PC-3 (cell line): ENCODE data around the gene MYEOV. TPM values are rescaled to one million over a fixed set of nuclear protein-coding genes. Genes with fewer than 3 reads are reported as not detected.

Source experiments
- ATAC-seq: fragments of 200-7000 bp; cut with Tn5 transposase; 2 replicates; pipeline ENCODE4 v1.9.1; 2020; ENCODE audit warnings: mild to moderate bottlenecking, moderate library complexity
- BruUV-seq: library from RNA; stranded (reverse); fragments of 400-500 nt; replicated peaks from 2 replicates; lab custom pipeline; 2021; lab: Mats Ljungman, UMichigan
- CTCF ChIA-PET: fragments of 300-600 bp; sonication (Branson Sonifier 250); formaldehyde crosslinking; loops from one replicate; lab custom pipeline; 2022; ENCODE audit warnings: antibody characterized with exemption; lab: Charles Lee
- POLR2A ChIA-PET: fragments of 300-600 bp; sonication (Branson Sonifier 250); formaldehyde crosslinking; loops from one replicate; lab custom pipeline; 2022; ENCODE audit warnings: antibody characterized with exemption; ENCODE audit not compliant: unreplicated experiment; lab: Charles Lee
- DNase-seq: peaks from one replicate; pipeline ENCODE4 v3.0.0-alpha.2; 2015
- H2AFZ ChIP-seq: fragments of 300-600 bp; sonication (generic); 2 replicates; pipeline ENCODE4 v1.6.0; 2016; ENCODE audit warnings: antibody characterized with exemption, low read length
- H3F3A ChIP-seq: fragments of 300-600 bp; sonication (generic); one replicate; pipeline ENCODE4 v1.6.0; 2017; ENCODE audit warnings: antibody characterized with exemption, low read length, control low read depth, mild to moderate bottlenecking; ENCODE audit not compliant: unreplicated experiment
- H3K27ac ChIP-seq: fragments of 300-600 bp; sonication (generic); 2 replicates; pipeline ENCODE4 v1.5.1; 2016; ENCODE audit warnings: mild to moderate bottlenecking, low read length
- H3K27me3 ChIP-seq: fragments of 300-600 bp; sonication (generic); 2 replicates; pipeline ENCODE4 v1.6.1; 2016; ENCODE audit warnings: low read length, mixed read lengths
- H3K36me3 ChIP-seq: fragments of 300-600 bp; sonication (generic); 2 replicates; pipeline ENCODE4 v1.6.1; 2016; ENCODE audit warnings: low read depth, mixed run types, low read length, mixed read lengths
- H3K4me1 ChIP-seq: fragments of 300-600 bp; sonication (generic); 2 replicates; pipeline ENCODE4 v1.5.1; 2016; ENCODE audit warnings: low read length; ENCODE audit not compliant: insufficient read depth
- H3K4me2 ChIP-seq: fragments of 300-600 bp; sonication (generic); 2 replicates; pipeline ENCODE4 v1.6.0; 2016; ENCODE audit warnings: low read length
- H3K4me3 ChIP-seq: fragments of 300-600 bp; sonication (generic); 2 replicates; pipeline ENCODE4 v1.5.1; 2016; ENCODE audit warnings: mild to moderate bottlenecking, low read length, mixed read lengths
- H3K79me2 ChIP-seq: fragments of 300-600 bp; sonication (generic); 2 replicates; pipeline ENCODE4 v1.6.1; 2017; ENCODE audit warnings: low read length, mixed read lengths
- H3K9ac ChIP-seq: fragments of 300-600 bp; sonication (generic); 2 replicates; pipeline ENCODE4 v1.6.0; 2016; ENCODE audit warnings: mild to moderate bottlenecking, low read length
- H3K9me2 ChIP-seq: fragments of 300-600 bp; sonication (generic); replicated peaks from 2 replicates; pipeline ENCODE4 v1.6.1; 2016; ENCODE audit warnings: mixed run types, low read length, mixed read lengths
- H3K9me3 ChIP-seq: fragments of 300-600 bp; sonication (generic); 2 replicates; pipeline ENCODE4 v1.6.1; 2016; ENCODE audit warnings: low read length, mixed read lengths
- H4K20me1 ChIP-seq: fragments of 300-600 bp; sonication (generic); 2 replicates; pipeline ENCODE4 v1.6.1; 2016; ENCODE audit warnings: low read length, mixed read lengths
- CTCF ChIP-seq: fragments of 300-600 bp; sonication (generic); conservative IDR thresholded peaks from 2 replicates; pipeline ENCODE4 v1.5.1; 2017; ENCODE audit warnings: antibody characterized with exemption, low read depth, mild to moderate bottlenecking, low read length
- EZH2 ChIP-seq: fragments of 300-600 bp; sonication (generic); IDR thresholded peaks from one replicate; pipeline ENCODE4 v1.6.1; 2017; ENCODE audit warnings: antibody characterized with exemption, mild to moderate bottlenecking, low read length; ENCODE audit not compliant: unreplicated experiment
- EZH2phosphoT487 ChIP-seq: fragments of 300-600 bp; sonication (generic); IDR thresholded peaks from 2 replicates; pipeline ENCODE4 v1.6.1; 2018; ENCODE audit warnings: mild to moderate bottlenecking, antibody characterized with exemption, low read length, borderline replicate concordance
- intact Hi-C: fragments of 100-400 bp; cut with micrococcal nuclease; formaldehyde crosslinking; loops from 2 replicates; pipeline ENCODE4 v1.9.0; 2023
- total RNA-seq: library from RNA; depleted of rRNA; stranded (reverse); fragments of >200 nt; gene quantifications from 2 replicates; pipeline ENCODE4 v1.2.3, GENCODE V29; 2014

MYEOV gene
- total RNA-seq, 1 experiment from 2014 or later, result 59.0 TPM

- ATAC-seq, result no peak
- Histone ChIP-seq H4K20me1 (no peaks in the 10 kb centered on the region), H3K36me3 (no peaks in the 10 kb centered on the region), H3K4me2 (no peak overlapping the region), H3K9me3 (no peaks in the 10 kb centered on the region), H3K27ac (no peak overlapping the region), H2AFZ (no peak overlapping the region), H3F3A (no peaks in the 10 kb centered on the region), H3K9ac (no peak overlapping the region), H3K79me2 (no peaks in the 10 kb centered on the region), H3K4me1 (peaks cover 5% of the 10 kb centered on the region), H3K27me3 (no peaks in the 10 kb centered on the region), H3K9me2 (0 out of 2 replicates have a peak, but pooled peaks cover 1% of the 10 kb centered on the region), H3K4me3 (no peak overlapping the region)
- DNase-seq, result no peak
- BruUV-seq, result no TSS peak
- intact Hi-C loops, result no loop called here
- POLR2A ChIA-PET, result no interaction called here
- CTCF ChIA-PET, result interaction anchor here (0.5 kb wide), 2 partner anchors 185 to 247 kb away, joined by 3 read pairs; no protein-coding TSS in a partner anchor
- TF ChIP-seq EZH2, result no peak
- TF ChIP-seq CTCF, result no peak
- TF ChIP-seq EZH2phosphoT487, result no peak
Measured at GRCh38 chr11:69286374-69287371, 7.3 kb upstream of the MYEOV start.

GRCh38 chr11:69287968-69288882 is 5.7 kb upstream of the MYEOV start:
- H3K9me2 ChIP-seq, result 0 out of 2 replicates have a peak, but pooled peaks cover 3% of the 10 kb centered on the region

More at GRCh38 chr11:69287968-69288882, 5.7 kb upstream of the MYEOV start:
- ATAC-seq (no peak), DNase-seq (no peak)
- BruUV-seq, result no TSS peak
- no peaks in the 10 kb centered on the region for H3K9me3 ChIP-seq
- H2AFZ ChIP-seq, result no peak overlapping the region
- peaks cover 2% of the 10 kb centered on the region for H3K4me1 ChIP-seq
- no peak overlapping the region for H3K9ac ChIP-seq
- no peaks in the 10 kb centered on the region for H3K27me3 ChIP-seq
- no peaks in the 10 kb centered on the region for H3K36me3 ChIP-seq
- ChIA-PET CTCF (no interaction called here), POLR2A (no interaction called here)
- TF ChIP-seq CTCF (no peak), EZH2 (no peak), EZH2phosphoT487 (no peak)
- H4K20me1 ChIP-seq, result no peaks in the 10 kb centered on the region
- no peaks in the 10 kb centered on the region for H3F3A ChIP-seq
- no peak overlapping the region for H3K27ac ChIP-seq
- no peak overlapping the region for H3K4me3 ChIP-seq
- H3K4me2 ChIP-seq, result no peak overlapping the region
- no peaks in the 10 kb centered on the region for H3K79me2 ChIP-seq
- intact Hi-C loops, result no loop called here
